ENCODE measurements around the gene NUP210L. TPM values are rescaled to one million over a fixed set of nuclear protein-coding genes. Genes with fewer than 3 reads are reported as not detected.

The NUP210L gene
- total and polyA plus RNA-seq, 9 donors, result 0.07 to 0.10 TPM; not detected in 7

DNA sequence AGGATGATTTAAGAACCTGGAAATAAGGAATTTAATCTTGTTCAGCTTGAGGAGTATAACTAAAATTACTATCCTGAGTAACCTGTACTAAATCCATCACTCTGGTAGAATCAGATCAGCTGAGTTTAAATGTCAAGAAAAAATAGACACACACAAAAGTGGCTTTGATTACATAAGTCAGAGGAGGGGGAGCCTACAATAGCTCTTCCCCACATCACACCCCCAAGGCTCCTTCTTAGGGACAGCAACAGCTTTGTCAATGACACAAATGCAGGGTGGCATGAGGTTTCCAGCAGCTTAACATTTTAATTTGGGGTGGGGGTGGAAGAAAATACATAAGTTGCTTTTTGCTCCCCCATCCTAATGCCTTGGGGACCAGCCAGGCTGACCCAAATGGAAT, 12.6 kb upstream of the NUP210L start:
- H3K4me1 ChIP-seq (ENCODE audit: insufficient read depth), result no peaks in the 10 kb centered on the region
- no peak overlapping the region for H3K4me3 ChIP-seq
- no peak overlapping the region for H3K27ac ChIP-seq
- DNase-seq, result no peak
- H3K9me3 ChIP-seq, result no peaks in the 10 kb centered on the region
- intact Hi-C loops (cut with DNase I), result no loop called here
- TF ChIP-seq, protein P1, sequence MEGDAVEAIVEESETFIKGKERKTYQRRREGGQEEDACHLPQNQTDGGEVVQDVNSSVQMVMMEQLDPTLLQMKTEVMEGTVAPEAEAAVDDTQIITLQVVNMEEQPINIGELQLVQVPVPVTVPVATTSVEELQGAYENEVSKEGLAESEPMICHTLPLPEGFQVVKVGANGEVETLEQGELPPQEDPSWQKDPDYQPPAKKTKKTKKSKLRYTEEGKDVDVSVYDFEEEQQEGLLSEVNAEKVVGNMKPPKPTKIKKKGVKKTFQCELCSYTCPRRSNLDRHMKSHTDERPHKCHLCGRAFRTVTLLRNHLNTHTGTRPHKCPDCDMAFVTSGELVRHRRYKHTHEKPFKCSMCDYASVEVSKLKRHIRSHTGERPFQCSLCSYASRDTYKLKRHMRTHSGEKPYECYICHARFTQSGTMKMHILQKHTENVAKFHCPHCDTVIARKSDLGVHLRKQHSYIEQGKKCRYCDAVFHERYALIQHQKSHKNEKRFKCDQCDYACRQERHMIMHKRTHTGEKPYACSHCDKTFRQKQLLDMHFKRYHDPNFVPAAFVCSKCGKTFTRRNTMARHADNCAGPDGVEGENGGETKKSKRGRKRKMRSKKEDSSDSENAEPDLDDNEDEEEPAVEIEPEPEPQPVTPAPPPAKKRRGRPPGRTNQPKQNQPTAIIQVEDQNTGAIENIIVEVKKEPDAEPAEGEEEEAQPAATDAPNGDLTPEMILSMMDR (IDR thresholded peaks at IDR 0.05), result no peak
- no peak for TF ChIP-seq POLR2A (IDR thresholded peaks at IDR 0.05)
- TF ChIP-seq EP300 (IDR thresholded peaks at IDR 0.05), result no peak
- no peaks in the 10 kb centered on the region for H3K27me3 ChIP-seq
- H3K36me3 ChIP-seq, result no peaks in the 10 kb centered on the region

GRCh38 chr1:154166207-154166606, 11.3 kb upstream of the NUP210L start:
- Histone ChIP-seq H3K36me3 (no peaks in the 10 kb centered on the region), H3K9me3 (no peaks in the 10 kb centered on the region), H3K27me3 (no peaks in the 10 kb centered on the region), H3K4me3 (no peak overlapping the region), H3K4me1 (ENCODE audit: insufficient read depth) (no peaks in the 10 kb centered on the region), H3K27ac (no peak overlapping the region)
- WGBS, 3 donors, result 88 to 94% (median 93%) methylated on average over 1 of the region's 1 CpG
- no peak for TF ChIP-seq POLR2A (IDR thresholded peaks at IDR 0.05)
- intact Hi-C loops (cut with DNase I), result no loop called here
- no peak for DNase-seq

DNA sequence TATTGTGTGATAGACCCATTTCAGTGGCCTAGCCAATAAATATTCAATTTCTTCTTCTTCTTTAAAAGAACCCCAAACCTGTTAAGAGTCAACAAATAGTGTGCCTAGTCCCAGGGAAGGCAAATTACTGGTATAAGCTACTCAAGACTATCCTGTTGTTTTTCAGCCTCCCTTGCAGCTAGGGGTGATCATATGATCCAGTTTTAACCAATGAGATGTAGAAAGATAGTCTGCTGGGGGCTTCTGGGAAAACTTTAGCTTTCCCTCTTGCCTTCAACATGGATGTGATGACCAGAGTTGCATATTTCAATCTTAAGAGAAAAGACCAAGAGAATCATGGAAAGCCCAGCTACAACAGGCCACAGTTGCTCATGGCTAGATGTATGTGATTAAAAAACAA, 4.7 kb upstream of the NUP210L start:
- TF ChIP-seq POLR2A (IDR thresholded peaks at IDR 0.05), result no peak
- no peak for TF ChIP-seq EP300 (IDR thresholded peaks at IDR 0.05)
- TF ChIP-seq, protein P1 (IDR thresholded peaks at IDR 0.05), result no peak
- DNase-seq, result no peak
- H3K27me3 ChIP-seq, result no peaks in the 10 kb centered on the region
- no peaks in the 10 kb centered on the region for H3K4me1 ChIP-seq (ENCODE audit: insufficient read depth)
- H3K27ac ChIP-seq, result no peak overlapping the region
- no peaks in the 10 kb centered on the region for H3K9me3 ChIP-seq
- H3K4me3 ChIP-seq, result no peak overlapping the region
- intact Hi-C loops (cut with DNase I), result no loop called here
- no peaks in the 10 kb centered on the region for H3K36me3 ChIP-seq

- Histone ChIP-seq H3K9me3 (no peaks in the 10 kb centered on the region), H3K4me1 (ENCODE audit: insufficient read depth) (no peaks in the 10 kb centered on the region), H3K27ac (no peak overlapping the region), H3K4me3 (no peak overlapping the region), H3K36me3 (no peaks in the 10 kb centered on the region), H3K27me3 (no peaks in the 10 kb centered on the region)
- intact Hi-C loops (cut with DNase I), result no loop called here
- TF ChIP-seq, protein P1 (IDR thresholded peaks at IDR 0.05), result no peak
- TF ChIP-seq POLR2A (IDR thresholded peaks at IDR 0.05), result no peak
- no peak for TF ChIP-seq EP300 (IDR thresholded peaks at IDR 0.05)
- no peak for DNase-seq
- 88 to 91% (median 90%) methylated on average over 8 of the region's 8 CpGs for WGBS, 3 donors
These were observed 3.6 kb upstream of the NUP210L start for GRCh38 chr1:154158307-154159125.

DNA sequence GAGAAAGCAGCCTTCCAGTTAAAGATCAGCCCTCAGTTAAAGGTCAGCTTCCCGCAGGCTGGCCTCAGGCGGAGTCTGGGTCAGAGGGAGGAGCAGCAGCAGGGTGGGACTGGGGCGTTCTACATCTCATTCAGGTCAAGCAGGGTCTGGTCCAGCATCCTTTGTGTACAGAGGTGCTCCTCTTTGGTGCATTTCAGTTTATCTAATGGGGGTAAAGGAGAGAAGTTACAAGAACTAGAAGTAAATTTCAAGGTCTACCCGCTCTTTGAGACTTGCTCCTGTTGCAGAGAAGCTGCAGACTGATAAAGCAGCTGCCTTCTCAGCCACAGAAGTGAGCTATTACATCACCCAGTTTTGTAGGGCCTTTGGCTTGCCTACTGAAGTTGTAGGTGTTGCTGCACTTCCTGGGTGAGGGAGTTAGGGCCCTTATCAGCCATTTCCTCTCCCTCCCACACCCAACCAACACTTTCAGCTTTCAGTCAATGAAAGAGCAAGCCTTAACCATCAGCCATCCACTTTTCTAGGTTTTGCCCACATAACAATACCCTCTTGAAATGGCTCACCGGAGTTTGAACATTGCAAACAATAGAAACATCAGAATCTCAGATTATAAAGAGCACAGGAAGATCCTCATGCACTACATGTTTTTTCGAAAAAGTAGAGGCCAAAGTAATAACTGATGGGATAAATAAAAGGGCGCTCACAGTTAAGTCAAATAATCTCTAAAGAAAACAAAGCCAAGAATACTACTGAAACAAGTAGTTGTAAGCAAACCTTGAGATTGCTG, 2.8 kb upstream of the NUP210L start:
- intact Hi-C loops (cut with DNase I), result no loop called here
- no peak for DNase-seq
- Histone ChIP-seq H3K4me3 (no peak overlapping the region), H3K36me3 (no peaks in the 10 kb centered on the region), H3K4me1 (ENCODE audit: insufficient read depth) (no peaks in the 10 kb centered on the region), H3K27ac (no peak overlapping the region), H3K9me3 (no peaks in the 10 kb centered on the region), H3K27me3 (no peaks in the 10 kb centered on the region)
- 67 to 74% (median 70%) methylated on average over 7 of the region's 7 CpGs for WGBS, 3 donors
- TF ChIP-seq POLR2A (IDR thresholded peaks at IDR 0.05) (no peak), EP300 (IDR thresholded peaks at IDR 0.05) (no peak)
- TF ChIP-seq, protein P1 (IDR thresholded peaks at IDR 0.05), result no peak
